Tongue (tissue), 2 donors: Measurements from ENCODE around the gene PDIA5. TPM values are rescaled to one million over a fixed set of nuclear protein-coding genes. Genes with fewer than 3 reads are reported as not detected.

ENCODE experiments used
- DNase-seq: peaks from one replicate; pipeline ENCODE4 v3.0.0-alpha.2; 2015
- total RNA-seq: library from RNA; depleted of rRNA; stranded (reverse); fragments of >200 nt; gene quantifications from one replicate; pipeline ENCODE4 v1.2.3, GENCODE V29; 2014

The PDIA5 gene
- 18.5 TPM for total RNA-seq

- peak; percentile 95 for DNase-seq
Measured at GRCh38 chr3:123066896-123067688, at the start of gene PDIA5. TSS of gene PDIA5 (plus strand) at chr3:123067025. CDS start at chr3:123067165, 140 bp downstream.

GRCh38 chr3:123018683-123019082 lies 48.1 kb upstream of the PDIA5 start:
- DNase-seq = no peak

GRCh38 chr3:123019161-123019560 lies 47.7 kb upstream of the PDIA5 start:
- DNase-seq = no peak

DNA sequence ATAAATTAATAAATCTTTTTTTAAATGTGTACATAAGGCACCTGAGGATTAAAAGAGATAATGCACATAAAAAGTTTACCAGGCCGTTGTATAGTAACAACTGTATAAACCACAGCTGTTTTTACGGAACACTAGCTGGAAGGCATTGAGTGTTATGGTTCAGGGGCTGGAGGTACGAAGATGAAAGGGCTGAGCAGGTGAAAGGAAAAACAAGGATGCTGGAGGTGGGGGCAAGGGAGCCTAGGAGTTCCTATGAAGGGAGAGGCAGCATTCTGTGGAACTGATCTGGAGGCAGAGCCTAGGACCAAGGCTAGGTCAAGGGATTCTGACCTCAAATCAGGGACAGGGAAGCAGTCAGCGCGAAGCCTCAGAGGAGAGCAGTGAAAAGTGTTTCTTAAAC lies 47.2 kb upstream of the PDIA5 start:
- no peak for DNase-seq

- no peak for DNase-seq
Measured at GRCh38 chr3:123020709-123021108, 46.1 kb upstream of the PDIA5 start.

DNA sequence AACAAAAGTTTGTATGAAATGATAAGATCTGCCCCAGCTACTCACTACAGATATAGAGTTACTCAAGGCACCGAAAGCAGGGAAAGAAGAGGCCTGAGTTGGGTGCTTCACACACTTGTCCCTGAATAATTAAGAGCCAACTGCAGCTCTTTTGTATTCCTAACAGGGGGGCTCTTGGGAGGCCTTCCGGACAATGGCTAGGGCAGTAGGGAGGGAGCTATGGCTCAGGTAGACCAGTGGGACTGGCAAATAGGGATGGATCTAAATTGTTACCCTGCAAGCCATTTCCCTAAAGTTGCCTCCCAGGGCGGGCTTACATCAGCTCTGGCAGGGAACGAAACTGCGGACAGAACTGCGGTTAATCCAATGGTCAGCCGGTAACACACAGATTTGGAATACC lies 45.4 kb upstream of the PDIA5 start:
- DNase-seq = no peak

GRCh38 chr3:123021996-123022510 lies 44.8 kb upstream of the PDIA5 start:
- no peak for DNase-seq

- DNase-seq = no peak
Measured at GRCh38 chr3:123024056-123024455, 42.8 kb upstream of the PDIA5 start.

GRCh38 chr3:123025642-123026521 lies 40.9 kb upstream of the PDIA5 start:
- DNase-seq = peak; percentile 61

DNA sequence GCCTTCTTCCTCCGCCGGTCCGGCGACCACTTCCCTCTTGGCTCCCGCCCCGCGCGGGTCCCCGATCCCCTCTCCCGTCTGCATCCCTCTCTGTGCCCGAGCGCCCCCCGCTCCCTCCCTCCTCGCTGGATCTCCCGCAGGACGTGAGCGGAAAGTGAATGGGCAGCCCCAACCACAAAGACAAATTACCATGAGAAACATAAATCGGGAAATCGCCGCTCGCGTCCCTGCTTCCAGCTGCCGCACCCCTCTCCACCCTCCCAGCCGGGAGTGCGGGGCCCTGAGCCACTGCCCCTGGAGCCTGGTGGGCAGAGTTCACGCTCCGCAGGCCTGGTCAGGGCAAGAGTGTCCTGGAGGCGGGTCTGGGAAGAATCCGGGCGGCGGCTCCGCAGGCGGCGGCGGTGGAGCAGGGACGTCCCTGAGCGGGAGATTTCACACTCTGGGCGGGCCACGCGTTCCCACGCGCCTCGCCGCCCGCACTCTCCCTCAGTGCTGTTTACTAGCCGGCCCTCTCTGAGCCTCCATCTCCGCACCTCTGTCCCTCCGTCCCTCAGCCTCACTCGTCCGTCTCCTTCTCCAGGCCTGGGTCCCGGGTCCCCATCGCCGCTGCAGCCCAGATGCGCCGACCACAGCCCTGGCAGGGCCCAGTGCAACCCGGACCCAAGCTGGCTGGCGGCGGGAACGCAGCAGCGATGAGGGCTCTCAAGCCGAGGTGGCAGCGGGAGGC lies 40.1 kb upstream of the PDIA5 start:
- DNase-seq = peak; percentile 23

DNA sequence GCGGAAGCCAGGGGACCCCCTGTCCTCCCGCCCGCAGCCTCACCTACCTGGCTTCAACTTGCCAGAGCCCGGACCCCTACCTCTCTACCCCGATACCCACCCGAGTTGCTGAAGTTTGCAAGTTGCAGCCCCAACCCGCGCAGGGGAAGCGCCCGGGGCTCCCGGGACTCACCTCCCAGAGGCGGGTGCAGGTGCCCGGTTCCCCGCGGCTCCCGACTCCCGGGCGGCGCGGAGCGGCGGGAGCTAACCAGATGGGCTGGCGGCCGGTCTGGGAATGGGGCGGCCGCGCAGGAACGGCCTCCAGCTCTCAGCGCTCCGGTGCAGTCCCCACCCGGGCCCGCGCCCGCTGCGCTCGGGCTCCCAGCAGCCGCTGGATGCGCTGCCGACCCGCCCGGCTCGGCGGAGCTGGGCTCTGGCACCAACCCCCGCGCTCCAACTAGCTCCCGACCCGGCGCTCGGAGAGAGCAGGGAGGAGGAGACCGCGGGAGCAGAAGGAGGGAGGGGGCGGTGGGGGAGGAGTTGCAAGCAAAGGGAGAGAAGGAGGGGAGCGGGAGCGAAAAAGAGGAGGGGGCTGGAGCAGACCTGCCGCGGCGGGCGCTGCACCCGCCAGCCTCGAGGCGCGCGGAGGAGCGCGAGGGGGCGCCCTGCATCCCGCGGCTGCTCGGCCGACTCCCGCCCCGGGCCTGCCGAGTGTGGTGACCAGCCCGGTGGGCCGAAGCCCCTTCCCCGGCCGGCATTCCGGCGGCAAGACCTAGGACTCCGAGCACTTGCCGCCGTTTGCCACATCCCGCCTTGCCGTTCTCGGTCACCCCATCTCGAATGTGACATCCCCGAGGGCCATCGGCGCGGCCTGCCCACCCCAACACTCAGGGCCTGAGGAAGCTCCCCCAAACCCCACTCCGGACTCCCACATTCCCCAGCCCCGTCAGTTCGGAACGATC lies 39.3 kb upstream of the PDIA5 start, which contains the start of gene SEMA5B:
TSS of gene SEMA5B (minus strand) at position 472 of the 941 bp plus-strand sequence. CDS start 66,500 bp downstream, outside the sequence.
- DNase-seq = peak; percentile 75

DNA sequence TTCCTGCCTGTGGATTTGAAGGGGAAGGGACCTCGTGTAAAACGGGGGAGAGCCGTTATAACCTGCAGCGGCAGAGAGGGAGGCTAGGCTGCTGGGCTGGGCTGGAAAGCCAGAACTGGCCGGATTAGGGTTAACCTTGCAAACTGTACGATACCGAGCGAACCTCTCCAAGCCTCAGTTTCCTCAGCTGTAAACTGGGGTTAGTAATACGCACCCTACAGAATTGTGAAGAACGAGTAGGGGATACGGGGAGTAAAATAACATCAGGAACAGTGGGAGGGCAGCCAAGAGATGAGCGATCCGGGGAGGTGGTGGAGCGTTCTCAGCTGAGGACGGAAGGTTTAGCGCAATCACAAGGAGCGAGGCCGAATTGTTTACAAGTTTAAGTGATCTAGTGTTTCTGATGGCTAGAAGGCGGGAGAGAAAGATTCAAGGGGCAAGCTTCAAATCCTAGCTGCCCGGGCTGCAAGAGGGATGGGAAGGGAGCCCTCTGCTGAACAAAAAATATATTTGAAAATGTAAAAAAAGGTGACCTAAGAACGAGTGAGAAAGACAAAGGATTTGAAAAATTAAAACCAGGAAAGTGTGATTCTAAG lies 38.5 kb upstream of the PDIA5 start:
- DNase-seq = peak; percentile 87

DNA sequence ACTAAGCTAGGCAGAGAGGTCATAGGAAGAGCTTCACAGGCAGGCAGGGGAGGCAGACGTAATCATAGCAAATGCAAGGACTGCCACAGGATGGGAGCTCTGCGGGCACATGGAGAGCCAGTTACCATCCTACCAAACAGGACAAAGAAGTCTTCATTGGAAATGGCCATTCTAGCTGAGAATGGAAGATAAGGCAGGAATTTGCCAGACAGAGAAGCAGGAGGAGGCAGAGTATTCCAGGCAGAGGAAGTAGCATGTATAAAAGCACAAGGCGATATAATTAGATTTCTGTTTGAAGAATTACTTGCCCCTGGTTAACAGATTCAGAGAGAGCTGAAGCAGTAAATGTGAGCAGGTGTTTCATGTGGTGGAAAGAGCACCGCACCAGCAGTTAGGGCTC lies 35.8 kb upstream of the PDIA5 start:
- no peak for DNase-seq

- DNase-seq = no peak
Measured at GRCh38 chr3:123032057-123032456, 34.8 kb upstream of the PDIA5 start.

- DNase-seq = no peak
Measured at GRCh38 chr3:123034120-123034519, 32.7 kb upstream of the PDIA5 start.

DNA sequence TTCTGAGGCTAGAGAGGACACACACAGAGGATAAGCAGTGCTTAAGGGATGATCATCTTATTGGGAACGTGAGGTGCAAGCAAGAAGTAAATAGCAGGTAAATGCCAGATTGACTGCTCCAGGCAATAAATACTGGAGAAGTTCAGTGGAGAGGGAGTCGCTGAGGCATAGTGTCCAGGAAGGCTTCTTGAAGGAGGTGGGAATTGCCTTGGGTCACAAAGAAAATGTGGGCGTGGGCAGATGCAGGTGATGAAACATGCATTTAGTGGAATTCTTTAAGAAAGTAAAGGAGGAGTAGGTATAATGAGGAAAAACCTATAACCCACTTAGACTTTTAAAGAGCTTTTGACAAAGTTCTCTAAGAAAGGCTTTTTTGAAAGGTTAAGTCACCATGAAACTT lies 31.8 kb upstream of the PDIA5 start:
- no peak for DNase-seq

DNA sequence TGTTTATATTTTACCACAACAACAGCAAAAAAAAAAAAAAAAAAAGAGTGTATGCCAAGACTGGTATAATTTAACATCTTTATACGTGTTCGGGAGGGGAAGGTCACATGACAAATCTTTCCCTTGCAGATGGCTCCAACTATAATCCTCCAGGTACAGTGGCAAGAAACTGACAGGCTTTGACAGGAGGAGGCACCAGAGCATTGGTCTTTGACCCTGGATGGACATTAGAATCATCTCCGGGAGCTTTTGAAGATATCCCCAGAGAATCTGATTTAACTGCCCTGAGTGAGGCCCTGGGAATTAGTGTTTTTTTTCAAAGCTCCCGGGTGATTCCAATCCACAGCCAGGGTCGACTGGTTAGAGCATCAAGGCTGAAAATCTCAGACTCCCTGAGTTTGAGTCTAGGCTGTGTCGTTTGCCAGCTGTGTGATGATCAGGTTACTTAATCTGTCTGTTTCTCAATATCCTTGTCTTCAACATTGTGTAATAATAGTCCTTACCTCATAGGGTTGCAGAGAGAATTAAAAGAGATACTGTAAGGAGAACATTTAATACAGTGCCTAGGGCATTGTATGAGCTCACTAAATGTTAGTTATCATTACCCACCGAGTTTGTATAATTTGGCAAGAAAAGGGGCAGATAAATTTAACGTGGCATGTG lies 30.3 kb upstream of the PDIA5 start:
- DNase-seq = no peak

DNA sequence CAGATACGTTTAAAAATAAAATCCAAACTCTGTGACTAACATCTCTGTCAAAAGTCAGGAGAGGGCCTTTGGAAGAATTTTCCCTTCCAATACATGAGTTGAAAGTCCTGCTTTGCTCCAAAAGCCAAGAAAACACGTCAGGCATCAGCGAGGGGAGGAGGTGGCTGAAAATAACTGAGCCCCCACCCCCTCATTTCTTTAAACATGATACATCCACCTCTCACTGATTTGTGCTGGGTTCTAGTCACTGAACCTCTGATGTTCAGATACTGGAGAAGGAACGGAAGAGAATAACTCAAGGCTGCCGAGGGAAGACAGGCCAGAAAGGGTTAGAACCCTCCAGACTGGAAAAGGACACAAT lies 29.8 kb upstream of the PDIA5 start:
- DNase-seq = no peak

DNA sequence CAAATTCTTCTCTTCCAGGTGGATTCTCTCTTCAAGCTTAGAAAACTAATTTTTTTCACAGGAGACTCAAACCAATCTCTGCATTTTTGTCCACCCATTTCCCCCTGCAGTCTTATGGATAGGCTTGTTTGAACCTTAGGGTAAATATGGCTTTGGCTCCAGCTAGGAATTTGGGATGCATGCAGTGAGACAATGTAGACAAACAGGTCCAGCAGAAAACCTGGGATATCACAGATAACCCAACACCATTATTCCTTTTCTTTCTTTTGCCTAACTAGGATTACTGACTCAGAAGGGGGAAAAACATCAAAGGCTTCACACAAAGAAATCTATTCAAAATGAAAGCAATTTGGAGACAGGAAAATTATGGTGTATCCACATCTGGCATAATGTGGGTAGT lies 28.1 kb upstream of the PDIA5 start:
- DNase-seq = no peak

GRCh38 chr3:123039178-123039577 lies 27.6 kb upstream of the PDIA5 start:
- no peak for DNase-seq
